Measurements from ENCODE around the gene MCF2L2. TPM values are rescaled to one million over a fixed set of nuclear protein-coding genes. Genes with fewer than 3 reads are reported as not detected.

Gene MCF2L2
- total RNA-seq, 1 donor from 2014 or later: 0.43 TPM

- no peak overlapping the region for H3K4me3 Mint-ChIP-seq (ENCODE audit: low read depth)
- H3K36me3 Mint-ChIP-seq (ENCODE audit: insufficient read depth): no peaks in the 10 kb centered on the region
- peaks cover 9% of the 10 kb centered on the region for H3K27me3 Mint-ChIP-seq
- H3K9me3 Mint-ChIP-seq (ENCODE audit: low read depth): no peaks in the 10 kb centered on the region
- no peak overlapping the region for H3K27ac Mint-ChIP-seq
- DNase-seq (ENCODE audit: low spot score, unreplicated experiment): no peak
- TF ChIP-seq, protein P1, sequence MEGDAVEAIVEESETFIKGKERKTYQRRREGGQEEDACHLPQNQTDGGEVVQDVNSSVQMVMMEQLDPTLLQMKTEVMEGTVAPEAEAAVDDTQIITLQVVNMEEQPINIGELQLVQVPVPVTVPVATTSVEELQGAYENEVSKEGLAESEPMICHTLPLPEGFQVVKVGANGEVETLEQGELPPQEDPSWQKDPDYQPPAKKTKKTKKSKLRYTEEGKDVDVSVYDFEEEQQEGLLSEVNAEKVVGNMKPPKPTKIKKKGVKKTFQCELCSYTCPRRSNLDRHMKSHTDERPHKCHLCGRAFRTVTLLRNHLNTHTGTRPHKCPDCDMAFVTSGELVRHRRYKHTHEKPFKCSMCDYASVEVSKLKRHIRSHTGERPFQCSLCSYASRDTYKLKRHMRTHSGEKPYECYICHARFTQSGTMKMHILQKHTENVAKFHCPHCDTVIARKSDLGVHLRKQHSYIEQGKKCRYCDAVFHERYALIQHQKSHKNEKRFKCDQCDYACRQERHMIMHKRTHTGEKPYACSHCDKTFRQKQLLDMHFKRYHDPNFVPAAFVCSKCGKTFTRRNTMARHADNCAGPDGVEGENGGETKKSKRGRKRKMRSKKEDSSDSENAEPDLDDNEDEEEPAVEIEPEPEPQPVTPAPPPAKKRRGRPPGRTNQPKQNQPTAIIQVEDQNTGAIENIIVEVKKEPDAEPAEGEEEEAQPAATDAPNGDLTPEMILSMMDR (IDR thresholded peaks at IDR 0.05; ENCODE audit: unreplicated experiment): no peak
- peaks cover 20% of the 10 kb centered on the region for H3K4me1 Mint-ChIP-seq (ENCODE audit: low read depth)
Observed at GRCh38 chr3:183437666-183438564, 9.5 kb upstream of the MCF2L2 start.

DNA sequence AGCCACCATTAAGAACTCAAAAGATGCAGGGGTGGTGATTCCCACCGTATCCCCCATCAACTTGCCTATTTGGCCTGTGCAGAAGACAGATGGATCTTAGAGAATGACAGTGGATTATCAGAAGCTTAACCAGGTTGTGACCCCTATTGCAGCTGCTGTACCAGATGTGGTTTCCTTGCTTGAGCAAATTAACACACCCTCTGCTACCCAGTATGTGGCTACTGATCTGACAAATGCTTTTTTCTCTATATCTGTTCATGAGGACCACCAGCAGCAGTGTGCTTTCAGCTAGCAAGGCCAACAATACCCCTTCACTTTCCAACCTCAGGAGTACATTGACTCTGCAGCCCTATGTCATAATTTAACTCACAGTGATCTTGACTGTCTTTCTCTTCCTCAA is 8.6 kb upstream of the MCF2L2 start:
- Mint-ChIP-seq H3K9me3 (ENCODE audit: low read depth) (no peaks in the 10 kb centered on the region), H3K27ac (no peak overlapping the region)

GRCh38 chr3:183435661-183436060 is 7.2 kb upstream of the MCF2L2 start:
- no peaks in the 10 kb centered on the region for H3K36me3 Mint-ChIP-seq (ENCODE audit: insufficient read depth)
- no peak overlapping the region for H3K27ac Mint-ChIP-seq

More for the DNA sequence above, 8.6 kb upstream of the MCF2L2 start:
- Mint-ChIP-seq H3K4me3 (ENCODE audit: low read depth) (no peak overlapping the region), H3K4me1 (ENCODE audit: low read depth) (peaks cover 20% of the 10 kb centered on the region), H3K27me3 (peaks cover 12% of the 10 kb centered on the region), H3K36me3 (ENCODE audit: insufficient read depth) (no peaks in the 10 kb centered on the region)
- TF ChIP-seq, protein P1 (IDR thresholded peaks at IDR 0.05; ENCODE audit: unreplicated experiment): no peak
- no peak for DNase-seq (ENCODE audit: low spot score, unreplicated experiment)

DNA sequence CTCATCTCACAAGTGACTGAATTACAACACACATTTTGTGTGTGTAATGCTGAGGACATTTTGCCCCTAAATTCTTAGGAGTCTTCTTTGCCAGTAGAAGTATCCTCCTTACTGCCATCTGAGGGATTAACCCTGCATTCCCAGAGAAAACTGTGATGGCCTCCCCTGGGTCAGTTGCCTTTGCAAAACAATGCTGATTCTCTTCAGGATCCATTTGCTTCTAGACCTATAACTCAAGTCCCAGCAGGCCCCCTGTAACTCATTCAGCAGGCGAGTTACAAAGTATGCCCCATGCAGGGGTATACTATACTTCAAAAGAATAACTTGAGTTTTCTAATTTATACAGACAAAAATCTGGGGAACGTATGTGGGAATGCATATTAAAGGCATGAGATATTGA is 6.6 kb upstream of the MCF2L2 start:
- H3K36me3 Mint-ChIP-seq (ENCODE audit: insufficient read depth): no peaks in the 10 kb centered on the region
- TF ChIP-seq, protein P1 (IDR thresholded peaks at IDR 0.05; ENCODE audit: unreplicated experiment): no peak
- no peak for DNase-seq (ENCODE audit: low spot score, unreplicated experiment)
- no peaks in the 10 kb centered on the region for H3K9me3 Mint-ChIP-seq (ENCODE audit: low read depth)
- no peak overlapping the region for H3K4me3 Mint-ChIP-seq (ENCODE audit: low read depth)
- H3K27ac Mint-ChIP-seq: no peak overlapping the region
- H3K4me1 Mint-ChIP-seq (ENCODE audit: low read depth): peaks cover 20% of the 10 kb centered on the region
- peaks cover 29% of the 10 kb centered on the region for H3K27me3 Mint-ChIP-seq

More at GRCh38 chr3:183435661-183436060, 7.2 kb upstream of the MCF2L2 start:
- no peak for DNase-seq (ENCODE audit: low spot score, unreplicated experiment)
- Mint-ChIP-seq H3K4me3 (ENCODE audit: low read depth) (no peak overlapping the region), H3K9me3 (ENCODE audit: low read depth) (no peaks in the 10 kb centered on the region), H3K4me1 (ENCODE audit: low read depth) (peaks cover 20% of the 10 kb centered on the region), H3K27me3 (peaks cover 23% of the 10 kb centered on the region)
- TF ChIP-seq, protein P1 (IDR thresholded peaks at IDR 0.05; ENCODE audit: unreplicated experiment): no peak

DNA sequence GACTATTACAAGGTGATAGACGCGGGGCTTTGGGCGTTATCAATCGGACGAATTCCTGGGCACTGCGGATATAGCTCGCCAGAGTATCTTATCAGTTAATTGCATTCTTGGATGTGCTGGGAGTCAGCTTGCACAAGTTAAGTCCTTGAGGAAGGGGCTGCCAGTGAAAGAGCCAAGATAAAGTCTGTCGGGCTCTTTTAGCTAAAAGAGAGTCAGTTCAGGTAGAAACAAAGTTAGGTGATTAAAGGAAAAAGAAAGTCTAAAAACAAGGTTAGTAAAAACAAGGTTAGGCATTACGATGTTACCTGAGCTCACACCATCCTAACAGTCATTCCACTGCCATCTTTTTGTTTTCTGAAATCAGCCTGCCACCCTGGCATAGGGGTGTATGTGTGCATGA is 6.1 kb upstream of the MCF2L2 start:
- peaks cover 20% of the 10 kb centered on the region for H3K4me1 Mint-ChIP-seq (ENCODE audit: low read depth)
- H3K27ac Mint-ChIP-seq: peak overlapping the region; percentile 80
- no peaks in the 10 kb centered on the region for H3K9me3 Mint-ChIP-seq (ENCODE audit: low read depth)
- DNase-seq (ENCODE audit: low spot score, unreplicated experiment): no peak
- peaks cover 34% of the 10 kb centered on the region for H3K27me3 Mint-ChIP-seq
- H3K4me3 Mint-ChIP-seq (ENCODE audit: low read depth): no peak overlapping the region
- no peaks in the 10 kb centered on the region for H3K36me3 Mint-ChIP-seq (ENCODE audit: insufficient read depth)
- TF ChIP-seq, protein P1 (IDR thresholded peaks at IDR 0.05; ENCODE audit: unreplicated experiment): no peak
